Calu3 (cell line): ENCODE measurements around the gene PLK1. TPM values are rescaled to one million over a fixed set of nuclear protein-coding genes. Genes with fewer than 3 reads are reported as not detected.

Source experiments
- BruUV-seq: library from RNA; stranded (reverse); fragments of 400-500 nt; replicated peaks from 2 replicates; lab custom pipeline; 2021; lab: Mats Ljungman, UMichigan
- CTCF ChIA-PET: fragments of 300-600 bp; sonication (Branson Sonifier 250); formaldehyde crosslinking; loops from one replicate; lab custom pipeline; 2022; ENCODE audit warnings: antibody characterized with exemption; lab: Charles Lee
- DNase-seq: peaks from one replicate; pipeline ENCODE4 v3.0.0; 2022
- H3K27ac Mint-ChIP-seq: one replicate; pipeline ENCODE4 v1.8.0; 2022; ENCODE audit warnings: mixed read lengths; ENCODE audit not compliant: unreplicated experiment
- H3K27me3 Mint-ChIP-seq: one replicate; pipeline ENCODE4 v1.8.0; 2022; ENCODE audit warnings: mixed read lengths; ENCODE audit not compliant: unreplicated experiment
- H3K36me3 Mint-ChIP-seq: one replicate; pipeline ENCODE4 v1.8.0; 2022; ENCODE audit warnings: mild to moderate bottlenecking, moderate library complexity, mixed read lengths; ENCODE audit not compliant: insufficient read depth, unreplicated experiment
- H3K4me1 Mint-ChIP-seq: one replicate; pipeline ENCODE4 v1.8.0; 2022; ENCODE audit warnings: mild to moderate bottlenecking, low read depth, mixed read lengths; ENCODE audit not compliant: unreplicated experiment
- H3K4me3 Mint-ChIP-seq: one replicate; pipeline ENCODE4 v1.8.0; 2022; ENCODE audit warnings: mild to moderate bottlenecking, low read depth, moderate library complexity, mixed read lengths; ENCODE audit not compliant: unreplicated experiment
- H3K9me3 Mint-ChIP-seq: one replicate; pipeline ENCODE4 v1.8.0; 2022; ENCODE audit warnings: low read depth, mixed read lengths; ENCODE audit not compliant: unreplicated experiment
- intact Hi-C: fragments of 100-400 bp; cut with micrococcal nuclease; formaldehyde crosslinking; loops from one replicate; pipeline ENCODE4 v1.10.0; 2022; ENCODE audit not compliant: unreplicated experiment
- total RNA-seq: library from RNA; stranded (reverse); gene quantifications from 2 replicates; pipeline ENCODE4 v1.2.3, GENCODE V29; 2022
- TF ChIP-seq, protein P1 (sequence below): fragments of 200-600 bp; IDR thresholded peaks from one replicate; pipeline ENCODE4 v1.8.0; 2022; ENCODE audit warnings: antibody characterized with exemption; ENCODE audit not compliant: unreplicated experiment

Gene PLK1
- total RNA-seq, 1 experiment from 2014 or later, result 136 TPM

DNA sequence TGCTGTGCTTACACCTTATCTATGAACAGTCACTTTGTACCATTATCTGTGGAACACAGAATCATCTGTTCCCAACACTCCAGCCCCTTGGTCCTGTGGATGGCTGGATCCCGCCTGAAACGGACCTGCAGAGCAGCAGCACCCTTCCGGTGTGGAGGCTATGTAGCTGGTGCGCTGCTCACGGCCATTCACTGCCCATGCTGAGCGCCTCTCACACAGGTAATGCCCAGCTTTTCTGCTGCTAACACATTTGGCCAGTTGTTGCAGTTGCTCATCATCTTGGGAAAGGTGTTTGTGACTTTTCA lies 11.4 kb upstream of the PLK1 start:
- Mint-ChIP-seq H3K27ac (no peak overlapping the region), H3K4me1 (peaks cover 12% of the 10 kb centered on the region), H3K27me3 (no peaks in the 10 kb centered on the region), H3K9me3 (no peaks in the 10 kb centered on the region), H3K4me3 (no peak overlapping the region), H3K36me3 (peaks cover 25% of the 10 kb centered on the region)
- no peak for DNase-seq
- CTCF ChIA-PET, result interaction anchor here (2.0 kb wide), 1 partner anchor 11 kb away, joined by 6 read pairs; the partner anchor contains the start of gene PLK1
- TF ChIP-seq, protein P1, sequence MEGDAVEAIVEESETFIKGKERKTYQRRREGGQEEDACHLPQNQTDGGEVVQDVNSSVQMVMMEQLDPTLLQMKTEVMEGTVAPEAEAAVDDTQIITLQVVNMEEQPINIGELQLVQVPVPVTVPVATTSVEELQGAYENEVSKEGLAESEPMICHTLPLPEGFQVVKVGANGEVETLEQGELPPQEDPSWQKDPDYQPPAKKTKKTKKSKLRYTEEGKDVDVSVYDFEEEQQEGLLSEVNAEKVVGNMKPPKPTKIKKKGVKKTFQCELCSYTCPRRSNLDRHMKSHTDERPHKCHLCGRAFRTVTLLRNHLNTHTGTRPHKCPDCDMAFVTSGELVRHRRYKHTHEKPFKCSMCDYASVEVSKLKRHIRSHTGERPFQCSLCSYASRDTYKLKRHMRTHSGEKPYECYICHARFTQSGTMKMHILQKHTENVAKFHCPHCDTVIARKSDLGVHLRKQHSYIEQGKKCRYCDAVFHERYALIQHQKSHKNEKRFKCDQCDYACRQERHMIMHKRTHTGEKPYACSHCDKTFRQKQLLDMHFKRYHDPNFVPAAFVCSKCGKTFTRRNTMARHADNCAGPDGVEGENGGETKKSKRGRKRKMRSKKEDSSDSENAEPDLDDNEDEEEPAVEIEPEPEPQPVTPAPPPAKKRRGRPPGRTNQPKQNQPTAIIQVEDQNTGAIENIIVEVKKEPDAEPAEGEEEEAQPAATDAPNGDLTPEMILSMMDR, result no peak
- intact Hi-C loops, result no loop called here
- BruUV-seq, result no TSS peak

DNA sequence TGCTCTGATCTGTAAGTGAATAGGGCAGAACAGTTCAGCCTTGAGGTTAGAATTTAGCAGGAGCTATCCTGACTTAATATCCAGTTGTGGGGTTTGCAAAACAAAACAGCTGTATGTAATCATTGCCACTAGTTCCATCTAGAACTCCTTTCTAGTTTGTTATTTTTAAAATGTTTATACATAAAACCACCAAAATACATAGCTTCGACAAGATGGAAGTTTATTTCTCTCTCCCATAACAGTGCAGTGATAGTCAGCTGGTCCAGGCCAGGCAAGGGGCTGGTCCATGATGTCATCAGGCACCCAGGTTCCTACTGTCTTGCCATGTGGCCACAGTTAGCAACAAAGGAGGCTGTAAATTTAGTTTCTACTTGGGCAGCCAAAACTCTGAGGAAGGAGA lies 10.5 kb upstream of the PLK1 start:
- no TSS peak for BruUV-seq
- intact Hi-C loops, result no loop called here
- Mint-ChIP-seq H3K4me1 (peaks cover 12% of the 10 kb centered on the region), H3K4me3 (no peak overlapping the region), H3K27me3 (no peaks in the 10 kb centered on the region), H3K9me3 (no peaks in the 10 kb centered on the region), H3K27ac (no peak overlapping the region), H3K36me3 (peaks cover 24% of the 10 kb centered on the region)
- TF ChIP-seq, protein P1, result no peak
- CTCF ChIA-PET, result interaction anchor here (0.6 to 2.0 kb wide), 2 partner anchors 10 to 611 kb away, joined by 3 to 6 read pairs; partner anchors contain the start of gene PLK1
- no peak for DNase-seq

DNA sequence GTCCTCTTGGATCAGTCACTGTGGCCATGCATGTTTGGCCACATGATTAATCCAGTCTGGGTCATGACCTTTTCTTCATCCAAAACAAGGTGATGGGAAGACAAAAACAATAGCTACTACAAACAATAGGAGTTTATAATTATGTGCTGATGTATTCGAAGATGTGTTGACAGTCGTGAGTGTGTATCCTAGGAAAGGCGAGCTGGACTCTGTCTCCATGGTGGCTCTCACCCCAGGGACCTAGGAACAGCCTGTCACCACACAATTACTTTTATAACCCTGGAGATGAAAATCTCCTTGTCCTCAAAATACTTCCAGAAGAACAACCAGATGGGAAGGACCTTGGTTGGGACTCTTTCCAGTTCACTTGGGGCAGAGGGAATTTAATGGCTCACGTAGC lies 9.8 kb upstream of the PLK1 start:
- Mint-ChIP-seq H3K27ac (no peak overlapping the region), H3K4me1 (peaks cover 12% of the 10 kb centered on the region), H3K4me3 (no peak overlapping the region), H3K9me3 (no peaks in the 10 kb centered on the region), H3K36me3 (peaks cover 24% of the 10 kb centered on the region), H3K27me3 (no peaks in the 10 kb centered on the region)
- intact Hi-C loops, result no loop called here
- CTCF ChIA-PET, result interaction anchor here (2.0 kb wide), 1 partner anchor 10 kb away, joined by 6 read pairs; the partner anchor contains the start of gene PLK1
- BruUV-seq, result no TSS peak
- TF ChIP-seq, protein P1, result no peak
- no peak for DNase-seq

DNA sequence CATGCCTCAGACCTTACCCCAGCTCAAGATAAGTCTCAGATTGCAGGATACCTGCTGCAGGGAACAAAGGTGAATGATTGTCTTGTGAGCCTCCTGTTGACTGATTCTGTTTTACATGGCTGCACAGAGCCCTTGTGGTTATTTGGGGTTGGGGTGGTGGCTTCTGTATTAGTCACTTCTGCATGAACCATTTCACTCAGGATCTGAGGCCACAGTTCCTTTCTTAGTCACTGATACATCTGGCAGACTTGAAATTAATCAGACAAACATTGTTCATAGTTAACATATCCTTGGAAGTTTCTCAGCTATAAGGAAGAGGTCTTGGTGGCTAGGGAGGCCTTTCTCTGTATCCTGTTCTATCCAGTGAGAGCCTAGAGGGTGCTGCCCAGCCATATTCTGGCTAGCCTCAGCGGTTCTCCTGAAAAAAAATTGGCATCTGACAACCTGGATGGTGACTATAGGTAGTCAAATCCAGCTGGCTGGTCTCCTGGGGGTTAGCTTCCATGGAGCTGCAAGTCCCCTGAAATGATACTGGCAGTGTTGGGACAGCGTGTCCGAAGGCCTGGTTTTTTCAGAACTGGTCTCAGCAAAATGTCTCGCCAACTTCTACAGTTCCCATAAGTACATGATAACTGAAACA lies 8.4 kb upstream of the PLK1 start:
- Mint-ChIP-seq H3K36me3 (peaks cover 24% of the 10 kb centered on the region), H3K4me1 (peaks cover 12% of the 10 kb centered on the region), H3K27ac (peak overlapping the region; percentile 15), H3K27me3 (no peaks in the 10 kb centered on the region), H3K9me3 (no peaks in the 10 kb centered on the region), H3K4me3 (no peak overlapping the region)
- BruUV-seq, result no TSS peak
- intact Hi-C loops, result loop anchor here (10.0 kb wide), 1 partner anchor 135 kb away; no protein-coding TSS in a partner anchor
- no peak for DNase-seq
- CTCF ChIA-PET, result interaction anchor here (0.5 to 1.2 kb wide), 2 partner anchors 8 to 61 kb away, joined by 3 to 4 read pairs; partner anchors contain the start of gene PLK1
- TF ChIP-seq, protein P1, result no peak
